ENCODE data around the gene CCDC3. TPM values are rescaled to one million over a fixed set of nuclear protein-coding genes. Genes with fewer than 3 reads are reported as not detected.

The CCDC3 gene
- total RNA-seq, 1 experiment from 2014 or later = not detected

GRCh38 chr10:12946372-12946771 lies 55.1 kb downstream of the CCDC3 start:
- POLR2A ChIA-PET (ENCODE audit: unreplicated experiment) = no interaction called here
- Histone ChIP-seq H3K27me3 (ENCODE audit: low read length) (no peaks in the 10 kb centered on the region), H4K20me1 (ENCODE audit: low read length) (no peaks in the 10 kb centered on the region), H3K9me3 (ENCODE audit: low read length) (no peaks in the 10 kb centered on the region), H3K4me3 (ENCODE audit: low read length) (no peak overlapping the region), H3K4me1 (ENCODE audit: insufficient read depth, low read length) (no peaks in the 10 kb centered on the region), H3F3A (ENCODE audit: low read length, unreplicated experiment) (no peaks in the 10 kb centered on the region), H3K36me3 (ENCODE audit: low read depth, low read length) (no peaks in the 10 kb centered on the region), H3K79me2 (ENCODE audit: low read length) (no peaks in the 10 kb centered on the region), H3K27ac (ENCODE audit: low read length) (no peak overlapping the region), H3K9me2 (replicated peaks; ENCODE audit: low read length) (no peaks in the 10 kb centered on the region), H3K4me2 (ENCODE audit: low read length) (no peak overlapping the region), H2AFZ (ENCODE audit: low read length) (no peak overlapping the region), H3K9ac (ENCODE audit: low read length) (no peak overlapping the region)
- no TSS peak for BruUV-seq (replicated peaks)
- TF ChIP-seq, protein P1, sequence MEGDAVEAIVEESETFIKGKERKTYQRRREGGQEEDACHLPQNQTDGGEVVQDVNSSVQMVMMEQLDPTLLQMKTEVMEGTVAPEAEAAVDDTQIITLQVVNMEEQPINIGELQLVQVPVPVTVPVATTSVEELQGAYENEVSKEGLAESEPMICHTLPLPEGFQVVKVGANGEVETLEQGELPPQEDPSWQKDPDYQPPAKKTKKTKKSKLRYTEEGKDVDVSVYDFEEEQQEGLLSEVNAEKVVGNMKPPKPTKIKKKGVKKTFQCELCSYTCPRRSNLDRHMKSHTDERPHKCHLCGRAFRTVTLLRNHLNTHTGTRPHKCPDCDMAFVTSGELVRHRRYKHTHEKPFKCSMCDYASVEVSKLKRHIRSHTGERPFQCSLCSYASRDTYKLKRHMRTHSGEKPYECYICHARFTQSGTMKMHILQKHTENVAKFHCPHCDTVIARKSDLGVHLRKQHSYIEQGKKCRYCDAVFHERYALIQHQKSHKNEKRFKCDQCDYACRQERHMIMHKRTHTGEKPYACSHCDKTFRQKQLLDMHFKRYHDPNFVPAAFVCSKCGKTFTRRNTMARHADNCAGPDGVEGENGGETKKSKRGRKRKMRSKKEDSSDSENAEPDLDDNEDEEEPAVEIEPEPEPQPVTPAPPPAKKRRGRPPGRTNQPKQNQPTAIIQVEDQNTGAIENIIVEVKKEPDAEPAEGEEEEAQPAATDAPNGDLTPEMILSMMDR (conservative IDR thresholded peaks at IDR 0.05; ENCODE audit: low read depth, low read length) = no peak
- TF ChIP-seq EZH2phosphoT487 (IDR thresholded peaks at IDR 0.05; ENCODE audit: borderline replicate concordance, low read length) = no peak
- no peak for TF ChIP-seq EZH2 (IDR thresholded peaks at IDR 0.05; ENCODE audit: low read length, unreplicated experiment)
- CTCF ChIA-PET = no interaction called here
- intact Hi-C loops (cut with micrococcal nuclease) = no loop called here
- DNase-seq (no peak), ATAC-seq (no peak)

DNA sequence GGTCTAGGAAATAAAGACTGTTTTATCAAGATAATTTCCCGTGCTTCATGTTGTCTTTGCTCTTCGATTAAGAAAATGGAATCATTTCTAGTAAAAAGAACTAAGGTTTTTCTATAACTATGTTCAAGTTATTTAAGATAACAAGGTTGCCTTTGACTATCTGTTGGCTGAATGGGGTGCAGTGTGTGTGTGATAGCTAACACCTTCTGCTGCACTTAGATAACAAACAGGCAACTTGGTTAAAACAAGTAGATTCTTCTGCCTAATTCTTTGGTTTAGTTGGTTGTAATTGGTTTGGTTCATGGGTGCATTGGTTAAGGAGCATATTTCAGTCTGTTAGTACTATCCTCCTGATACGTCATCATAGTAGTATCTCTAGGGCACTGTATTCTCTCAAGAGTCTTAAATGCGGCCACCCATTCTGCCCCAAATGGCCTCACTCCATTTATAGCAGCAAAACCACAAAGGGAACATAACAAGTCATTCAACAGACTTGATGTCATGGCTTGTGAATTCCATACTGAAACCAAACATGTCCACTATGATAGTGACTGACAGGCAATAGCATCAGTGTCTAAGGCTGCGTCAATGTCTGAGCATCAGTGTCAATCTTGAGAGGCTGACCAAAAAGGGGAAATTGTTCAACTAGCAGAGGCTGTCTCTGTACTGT lies 55.7 kb downstream of the CCDC3 start:
- no peak overlapping the region for H3K4me3 ChIP-seq (ENCODE audit: low read length)
- no peak overlapping the region for H2AFZ ChIP-seq (ENCODE audit: low read length)
- intact Hi-C loops (cut with micrococcal nuclease) = no loop called here
- TF ChIP-seq, protein P1 (conservative IDR thresholded peaks at IDR 0.05; ENCODE audit: low read depth, low read length) = no peak
- TF ChIP-seq EZH2phosphoT487 (IDR thresholded peaks at IDR 0.05; ENCODE audit: borderline replicate concordance, low read length) (no peak), EZH2 (IDR thresholded peaks at IDR 0.05; ENCODE audit: low read length, unreplicated experiment) (no peak)
- H3K36me3 ChIP-seq (ENCODE audit: low read depth, low read length) = no peaks in the 10 kb centered on the region
- H3K9me3 ChIP-seq (ENCODE audit: low read length) = no peaks in the 10 kb centered on the region
- H3K27me3 ChIP-seq (ENCODE audit: low read length) = no peaks in the 10 kb centered on the region
- no peaks in the 10 kb centered on the region for H3K4me1 ChIP-seq (ENCODE audit: insufficient read depth, low read length)
- no peaks in the 10 kb centered on the region for H4K20me1 ChIP-seq (ENCODE audit: low read length)
- POLR2A ChIA-PET (ENCODE audit: unreplicated experiment) = no interaction called here
- no TSS peak for BruUV-seq (replicated peaks)
- H3F3A ChIP-seq (ENCODE audit: low read length, unreplicated experiment) = no peaks in the 10 kb centered on the region
- ATAC-seq (no peak), DNase-seq (no peak)
- no peaks in the 10 kb centered on the region for H3K9me2 ChIP-seq (replicated peaks; ENCODE audit: low read length)
- CTCF ChIA-PET = no interaction called here
- no peak overlapping the region for H3K9ac ChIP-seq (ENCODE audit: low read length)
- H3K27ac ChIP-seq (ENCODE audit: low read length) = no peak overlapping the region
- H3K79me2 ChIP-seq (ENCODE audit: low read length) = no peaks in the 10 kb centered on the region
- H3K4me2 ChIP-seq (ENCODE audit: low read length) = no peak overlapping the region

GRCh38 chr10:12944931-12945330 lies 56.6 kb downstream of the CCDC3 start:
- Histone ChIP-seq H3K4me1 (ENCODE audit: insufficient read depth, low read length) (no peaks in the 10 kb centered on the region), H2AFZ (ENCODE audit: low read length) (no peak overlapping the region), H3K9ac (ENCODE audit: low read length) (no peak overlapping the region), H3K9me3 (ENCODE audit: low read length) (no peaks in the 10 kb centered on the region), H3K4me2 (ENCODE audit: low read length) (no peak overlapping the region), H3F3A (ENCODE audit: low read length, unreplicated experiment) (no peaks in the 10 kb centered on the region), H3K4me3 (ENCODE audit: low read length) (no peak overlapping the region), H3K9me2 (replicated peaks; ENCODE audit: low read length) (no peaks in the 10 kb centered on the region), H3K27ac (ENCODE audit: low read length) (no peak overlapping the region), H3K36me3 (ENCODE audit: low read depth, low read length) (no peaks in the 10 kb centered on the region), H4K20me1 (ENCODE audit: low read length) (no peaks in the 10 kb centered on the region), H3K79me2 (ENCODE audit: low read length) (no peaks in the 10 kb centered on the region), H3K27me3 (ENCODE audit: low read length) (no peaks in the 10 kb centered on the region)
- ChIA-PET CTCF (no interaction called here), POLR2A (ENCODE audit: unreplicated experiment) (no interaction called here)
- BruUV-seq (replicated peaks) = no TSS peak
- DNase-seq (no peak), ATAC-seq (no peak)
- intact Hi-C loops (cut with micrococcal nuclease) = no loop called here
- TF ChIP-seq, protein P1 (conservative IDR thresholded peaks at IDR 0.05; ENCODE audit: low read depth, low read length) = no peak
- TF ChIP-seq EZH2 (IDR thresholded peaks at IDR 0.05; ENCODE audit: low read length, unreplicated experiment) = no peak
- no peak for TF ChIP-seq EZH2phosphoT487 (IDR thresholded peaks at IDR 0.05; ENCODE audit: borderline replicate concordance, low read length)
